PC-3 (cell line): ENCODE data around the gene RPAP2.

ENCODE experiments used
- CTCF ChIP-seq: fragments of 300-600 bp; sonication (generic); conservative IDR thresholded peaks from 2 replicates; pipeline ENCODE4 v1.5.1; 2017; ENCODE audit warnings: antibody characterized with exemption, low read depth, mild to moderate bottlenecking, low read length
- EZH2 ChIP-seq: fragments of 300-600 bp; sonication (generic); IDR thresholded peaks from one replicate; pipeline ENCODE4 v1.6.1; 2017; ENCODE audit warnings: antibody characterized with exemption, mild to moderate bottlenecking, low read length; ENCODE audit not compliant: unreplicated experiment
- EZH2phosphoT487 ChIP-seq: fragments of 300-600 bp; sonication (generic); IDR thresholded peaks from 2 replicates; pipeline ENCODE4 v1.6.1; 2018; ENCODE audit warnings: mild to moderate bottlenecking, antibody characterized with exemption, low read length, borderline replicate concordance

GRCh38 chr1:92306020-92306419 lies 7.2 kb downstream of the RPAP2 start:
- TF ChIP-seq CTCF (no peak), EZH2phosphoT487 (no peak), EZH2 (no peak)
